A549 (cell line): ENCODE results near the gene EEFSEC.

ENCODE experiments used
- CEBPB ChIP-seq, 2 experiments: fragments of >200 bp in 1 of 2; sonication (Bioruptor Twin) in 1 of 2; formaldehyde crosslinking in 1 of 2; IDR thresholded peaks; 2 replicates each; pipeline ENCODE4 v1.6.1; 2012 to 2016
- CTCF ChIP-seq: fragments of >200 bp; sonication (Bioruptor Twin); formaldehyde crosslinking; IDR thresholded peaks from 3 replicates; pipeline ENCODE4 v1.5.1; 2016
- ESRRA ChIP-seq: fragments of 150-350 bp; IDR thresholded peaks from 2 replicates; pipeline ENCODE4 v1.6.1; 2014; ENCODE audit warnings: mild to moderate bottlenecking, low read length, borderline replicate concordance
- JUN ChIP-seq, 2 experiments: fragments of >200 bp; sonication (Bioruptor Twin); formaldehyde crosslinking; IDR thresholded peaks; 2 replicates in 1 of 2; 3 replicates in 1 of 2; pipeline ENCODE4 v1.6.1; 2016 to 2017
- MAZ ChIP-seq: fragments of 150-350 bp; IDR thresholded peaks from 2 replicates; pipeline ENCODE4 v1.6.1; 2014; ENCODE audit warnings: antibody characterized with exemption, low read depth, low read length, borderline replicate concordance
- NR3C1 ChIP-seq: fragments of >200 bp; sonication (Bioruptor Twin); formaldehyde crosslinking; IDR thresholded peaks from 3 replicates; pipeline ENCODE4 v1.6.1; 2017
- POLR2A ChIP-seq: IDR thresholded peaks from 2 replicates; pipeline ENCODE4 v1.6.1; 2012; ENCODE audit warnings: mild to moderate bottlenecking, low read length
- RAD21 ChIP-seq, 2 experiments: fragments of >200 bp in 1 of 2; sonication (Bioruptor Twin) in 1 of 2; formaldehyde crosslinking in 1 of 2; IDR thresholded peaks in 1 of 2; conservative IDR thresholded peaks in 1 of 2; 2 replicates in 1 of 2; 3 replicates in 1 of 2; pipeline ENCODE4 v1.6.1; 2012 to 2018; ENCODE audit warnings: inconsistent platforms in 1 of 2
- RNF2 ChIP-seq: fragments of 200-600 bp; sonication (generic); IDR thresholded peaks from 2 replicates; pipeline ENCODE4 v1.6.1; 2016; ENCODE audit warnings: low read depth, mild to moderate bottlenecking, antibody characterized with exemption, moderate library complexity, borderline replicate concordance
- SREBF2 ChIP-seq: fragments of 450-650 bp; IDR thresholded peaks from 2 replicates; pipeline ENCODE4 v1.6.1; 2014; ENCODE audit warnings: mild to moderate bottlenecking, moderate library complexity
- TF ChIP-seq, protein P1 (sequence below): fragments of 250-450 bp; sonication (Bioruptor Pico); IDR thresholded peaks from 2 replicates; pipeline ENCODE4 v1.5.0; 2020; ENCODE audit warnings: low read depth, mild to moderate bottlenecking, moderate library complexity

DNA sequence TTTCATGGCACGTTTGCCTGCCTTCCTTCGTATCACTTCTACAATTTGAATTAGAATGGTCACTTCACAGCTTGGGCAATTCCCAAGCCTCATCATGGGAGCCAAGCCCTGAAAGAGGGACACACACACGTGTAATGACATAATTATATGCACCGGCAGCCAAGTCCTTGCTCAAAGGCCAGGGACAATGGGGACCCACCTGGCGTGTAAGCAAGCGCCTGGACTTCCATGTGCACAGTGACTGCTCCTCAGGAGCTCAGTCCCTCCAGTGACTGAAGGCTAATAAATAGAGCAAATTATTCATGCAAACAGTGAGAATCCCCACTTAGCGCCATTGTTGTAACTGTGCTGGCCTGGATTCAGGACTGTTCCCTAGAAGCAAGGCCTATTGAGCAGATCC lies 198.3 kb downstream of the EEFSEC start:
- no peak for TF ChIP-seq RAD21 (conservative IDR thresholded peaks at IDR 0.05 in 1 of 2, IDR thresholded peaks at IDR 0.05 in 1 of 2)
- no peak for TF ChIP-seq POLR2A
- no peak for TF ChIP-seq CEBPB (IDR thresholded peaks at IDR 0.05)
- no peak for TF ChIP-seq NR3C1
- TF ChIP-seq SREBF2: no peak
- TF ChIP-seq MAZ: no peak
- TF ChIP-seq JUN (IDR thresholded peaks at IDR 0.05): no peak
- TF ChIP-seq, protein P1, sequence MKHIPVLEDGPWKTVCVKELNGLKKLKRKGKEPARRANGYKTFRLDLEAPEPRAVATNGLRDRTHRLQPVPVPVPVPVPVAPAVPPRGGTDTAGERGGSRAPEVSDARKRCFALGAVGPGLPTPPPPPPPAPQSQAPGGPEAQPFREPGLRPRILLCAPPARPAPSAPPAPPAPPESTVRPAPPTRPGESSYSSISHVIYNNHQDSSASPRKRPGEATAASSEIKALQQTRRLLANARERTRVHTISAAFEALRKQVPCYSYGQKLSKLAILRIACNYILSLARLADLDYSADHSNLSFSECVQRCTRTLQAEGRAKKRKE: no peak
- no peak for TF ChIP-seq CTCF
- no peak for TF ChIP-seq ESRRA
- TF ChIP-seq RNF2: no peak
